ENCODE results near the gene EPHA1.
"Not testable (repeated sequence)": the region's sequence is repeated elsewhere in the genome, so short reads cannot be mapped to it uniquely, and the experiment has no call there.

Gene EPHA1

GRCh38 chr7:143431109-143431508 is 22.5 kb upstream of the EPHA1 start:
- DNase-seq (ENCODE audit: low spot score), result no peak

GRCh38 chr7:143429770-143430698 is 21.4 kb upstream of the EPHA1 start:
- DNase-seq (ENCODE audit: low spot score), result peak; percentile 23

DNA sequence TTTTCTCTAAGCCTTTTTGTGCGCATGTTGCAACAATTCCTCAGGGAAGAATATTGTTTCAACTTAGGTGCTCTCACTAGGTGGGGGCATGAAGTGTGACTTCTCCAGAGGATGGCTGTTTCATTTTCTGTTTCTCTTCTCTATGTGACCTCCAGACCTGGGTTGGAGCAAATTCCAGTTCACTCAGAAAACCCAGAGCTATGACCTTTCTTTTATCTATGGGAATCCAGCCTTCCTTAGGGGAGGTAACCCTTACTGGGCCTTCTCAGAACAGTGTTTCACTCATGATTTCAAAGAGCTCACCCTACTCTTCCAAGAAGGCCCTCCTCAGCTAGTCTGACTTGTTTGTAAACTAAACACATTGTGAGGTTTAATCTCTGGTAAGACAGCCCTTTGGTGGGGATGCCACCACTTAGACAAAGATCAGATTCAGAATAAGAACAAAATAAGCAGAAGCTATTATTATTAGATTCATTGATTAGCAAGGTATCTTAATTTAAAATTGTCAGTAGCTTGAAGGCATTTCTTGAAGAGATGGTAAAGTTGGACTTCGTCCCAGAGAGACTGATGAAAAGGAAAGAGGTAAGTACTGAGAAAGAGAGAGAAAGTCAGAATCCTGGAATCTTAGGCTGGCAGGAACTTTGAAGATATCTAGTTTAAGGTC is 18.0 kb upstream of the EPHA1 start:
- no peak for DNase-seq (ENCODE audit: low spot score)

DNA sequence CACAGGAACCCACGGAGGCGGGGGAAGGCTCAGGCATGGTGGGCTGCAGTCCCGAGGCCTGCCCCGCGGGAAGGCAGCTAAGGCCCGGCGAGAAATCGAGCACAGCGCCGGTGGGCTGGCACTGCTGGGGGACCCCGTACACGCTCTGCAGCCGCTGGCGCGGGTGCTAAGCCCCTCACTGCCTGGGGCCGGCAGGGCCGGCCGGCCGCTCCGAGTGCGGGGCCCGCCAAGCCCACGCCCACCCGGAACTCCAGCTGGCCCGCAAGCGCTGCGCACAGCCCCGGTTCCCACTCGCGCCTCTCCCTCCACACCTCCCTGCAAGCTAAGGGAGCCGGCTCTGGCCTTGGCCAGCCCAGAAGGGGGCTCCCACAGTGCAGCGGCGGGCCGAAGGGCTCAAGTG is 15.8 kb upstream of the EPHA1 start:
- not testable (repeated sequence) for DNase-seq (ENCODE audit: low spot score)

DNA sequence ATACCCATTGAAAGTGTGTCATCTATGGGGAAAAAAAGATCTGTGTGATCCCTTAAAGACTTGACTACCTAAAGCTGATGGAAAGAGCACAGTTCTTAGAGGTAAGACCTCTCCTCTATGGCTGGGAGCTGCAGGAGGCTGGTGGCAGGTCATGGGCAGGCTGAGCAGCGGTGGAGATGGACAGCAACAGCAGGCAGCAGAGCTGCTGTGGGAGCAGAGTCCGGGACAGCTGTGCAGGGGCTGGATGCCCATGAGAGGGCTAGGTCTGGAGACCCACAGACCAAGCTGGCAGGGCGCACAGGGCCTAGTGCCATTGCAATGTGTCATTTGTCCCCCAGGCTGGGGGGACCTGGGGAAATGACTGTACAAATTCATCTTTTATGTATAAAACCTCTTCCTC is 13.4 kb upstream of the EPHA1 start:
- DNase-seq (ENCODE audit: low spot score), result no peak

- DNase-seq (ENCODE audit: low spot score), result not testable (repeated sequence)
These were observed 12.0 kb upstream of the EPHA1 start for GRCh38 chr7:143420624-143421023.

GRCh38 chr7:143419880-143420279 is 11.2 kb upstream of the EPHA1 start:
- DNase-seq (ENCODE audit: low spot score), result no peak

DNA sequence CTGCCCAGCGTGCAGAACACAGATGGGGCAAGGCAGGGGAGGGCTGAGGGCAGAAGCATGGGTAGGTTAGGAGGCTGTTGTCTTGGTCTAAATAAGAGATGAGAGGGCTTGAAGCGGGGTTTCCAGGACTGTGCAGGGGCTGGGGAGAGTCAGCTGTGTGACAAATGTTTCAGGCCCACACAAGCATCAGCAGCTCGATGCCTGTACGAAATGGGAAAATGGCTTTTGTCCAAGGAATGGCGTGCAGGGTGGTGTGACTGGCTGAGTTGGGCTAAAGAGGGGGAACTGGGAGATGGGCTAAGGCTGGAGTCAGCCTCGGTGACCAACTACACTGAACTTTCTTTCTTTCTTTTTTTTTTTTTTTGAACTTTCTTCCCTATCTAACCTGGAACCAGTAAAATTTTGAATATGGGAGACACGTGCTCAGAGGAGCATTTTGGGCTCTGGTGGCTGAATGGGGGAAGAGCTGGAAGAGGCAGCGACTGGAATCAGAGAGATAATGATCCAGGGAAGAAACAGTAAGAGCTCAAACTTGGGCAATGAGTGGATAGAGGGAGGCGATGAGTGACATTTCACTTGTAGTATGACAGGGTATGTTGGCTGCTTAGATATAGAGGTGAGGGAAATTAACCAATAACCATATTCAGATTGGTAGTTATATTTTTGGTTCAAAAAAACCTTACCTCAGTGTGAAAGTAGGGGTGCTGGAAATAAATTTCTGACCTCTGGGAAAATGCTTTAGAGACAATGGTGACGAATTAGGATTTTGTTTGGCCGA is 10.2 kb upstream of the EPHA1 start:
- DNase-seq (ENCODE audit: low spot score), result no peak

- no peak for DNase-seq (ENCODE audit: low spot score)
These were observed 9.2 kb upstream of the EPHA1 start for GRCh38 chr7:143417734-143418383.

DNA sequence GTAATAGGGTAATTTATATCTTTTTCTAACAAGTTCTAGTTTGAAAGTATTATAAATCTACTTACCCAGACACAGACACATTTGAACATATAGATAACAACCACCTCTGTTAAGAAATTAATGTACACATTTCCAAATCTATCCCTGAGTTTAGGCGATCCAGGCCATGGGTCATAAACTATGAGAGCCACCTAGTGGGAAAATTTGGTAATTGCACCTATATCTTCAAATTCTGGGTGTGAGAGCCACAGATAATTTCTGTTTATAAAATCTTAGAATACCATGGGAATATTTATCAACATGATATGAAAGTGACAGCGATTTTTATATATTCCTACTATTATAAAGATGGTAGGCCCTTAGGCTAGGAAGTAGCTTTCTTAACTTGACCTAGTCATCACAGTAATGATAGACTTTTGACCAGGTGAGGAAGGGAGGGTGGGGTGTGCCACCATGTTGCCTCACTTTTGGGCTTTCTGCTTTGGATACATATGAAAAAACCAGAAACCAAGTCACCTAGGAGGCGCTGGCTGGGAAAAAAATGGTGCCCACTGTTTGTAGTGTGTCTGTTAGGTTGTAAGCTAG is 8.0 kb upstream of the EPHA1 start:
- peak; percentile 73 for DNase-seq (ENCODE audit: low spot score)

DNA sequence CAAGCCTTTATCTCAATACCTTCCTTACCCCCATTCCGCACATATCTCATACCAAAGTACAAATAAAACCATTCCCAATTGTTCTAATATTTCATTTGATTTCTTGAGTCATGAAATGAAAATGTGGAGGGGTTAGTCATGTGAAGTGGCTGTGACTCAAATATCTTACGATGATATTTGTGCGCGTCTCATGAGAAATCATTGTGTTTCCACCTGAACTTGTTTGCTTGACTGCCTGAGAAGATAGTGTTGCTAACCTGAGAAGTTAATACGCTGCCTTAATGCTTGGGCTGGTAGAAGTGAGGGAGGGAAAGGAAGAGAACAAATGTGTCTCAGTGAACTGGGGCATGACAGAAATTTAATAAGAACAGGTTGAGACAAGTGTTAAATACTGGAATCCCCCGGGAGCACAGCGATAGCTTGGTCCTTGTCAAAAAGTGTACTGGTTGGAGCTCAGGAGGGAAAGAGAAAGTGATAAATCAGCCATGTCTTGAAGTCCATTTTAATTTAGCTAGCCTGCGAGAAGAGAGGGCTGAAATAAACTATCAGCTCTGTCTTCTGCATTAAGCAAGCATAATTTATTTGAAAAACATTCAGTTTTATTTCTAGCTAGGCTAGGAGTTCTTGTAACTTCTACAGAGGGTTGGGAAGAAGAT is 7.2 kb upstream of the EPHA1 start:
- no peak for DNase-seq (ENCODE audit: low spot score)

DNA sequence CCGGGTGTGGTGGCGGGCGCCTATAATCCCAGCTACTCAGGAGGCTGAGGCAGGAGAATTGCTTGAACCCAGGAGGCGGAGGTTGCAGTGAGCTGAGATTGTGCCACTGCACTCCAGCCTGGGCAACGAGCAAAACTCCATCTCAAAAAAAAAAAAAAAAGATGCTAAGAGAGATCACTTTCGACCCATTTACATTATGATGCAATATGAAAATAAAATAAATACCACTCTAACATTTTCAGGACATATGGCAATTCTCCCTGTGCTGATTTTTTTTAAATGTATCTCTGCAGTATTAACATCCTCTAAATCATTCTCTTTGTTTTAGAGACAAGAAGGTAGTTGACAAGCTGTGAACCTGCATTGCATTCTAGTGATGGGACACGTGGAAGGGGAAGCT is 6.6 kb upstream of the EPHA1 start:
- DNase-seq (ENCODE audit: low spot score), result not testable (repeated sequence)

GRCh38 chr7:143413123-143413522 is 4.5 kb upstream of the EPHA1 start:
- no peak for DNase-seq (ENCODE audit: low spot score)

GRCh38 chr7:143411976-143412708 is 3.5 kb upstream of the EPHA1 start:
- no peak for DNase-seq (ENCODE audit: low spot score)

- DNase-seq (ENCODE audit: low spot score), result no peak
These were observed 1.9 kb upstream of the EPHA1 start for GRCh38 chr7:143410521-143411004.

DNA sequence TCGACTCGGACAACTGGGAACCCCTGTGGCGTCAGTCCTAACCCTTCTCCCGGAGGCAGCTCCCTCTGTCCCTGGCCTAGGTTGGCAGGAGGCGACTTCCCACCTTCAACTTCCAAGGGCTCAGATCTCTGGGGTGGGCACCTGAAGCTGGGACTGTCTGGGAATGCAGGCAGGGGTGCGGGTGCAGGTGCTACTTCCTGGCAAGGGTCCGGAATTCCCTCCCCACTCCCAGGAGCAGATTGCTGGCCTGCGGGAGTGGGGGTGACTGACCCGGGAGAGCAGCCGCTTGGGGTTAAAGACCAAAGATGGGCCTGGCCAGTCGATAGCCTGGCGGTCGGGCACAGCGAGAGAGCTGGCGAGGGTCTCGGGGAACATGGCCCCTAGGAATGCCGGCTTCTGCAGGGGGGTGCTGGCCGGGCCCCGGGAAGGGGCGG is 387 bp downstream of the EPHA1 start:
- DNase-seq (ENCODE audit: low spot score), result no peak

DNA sequence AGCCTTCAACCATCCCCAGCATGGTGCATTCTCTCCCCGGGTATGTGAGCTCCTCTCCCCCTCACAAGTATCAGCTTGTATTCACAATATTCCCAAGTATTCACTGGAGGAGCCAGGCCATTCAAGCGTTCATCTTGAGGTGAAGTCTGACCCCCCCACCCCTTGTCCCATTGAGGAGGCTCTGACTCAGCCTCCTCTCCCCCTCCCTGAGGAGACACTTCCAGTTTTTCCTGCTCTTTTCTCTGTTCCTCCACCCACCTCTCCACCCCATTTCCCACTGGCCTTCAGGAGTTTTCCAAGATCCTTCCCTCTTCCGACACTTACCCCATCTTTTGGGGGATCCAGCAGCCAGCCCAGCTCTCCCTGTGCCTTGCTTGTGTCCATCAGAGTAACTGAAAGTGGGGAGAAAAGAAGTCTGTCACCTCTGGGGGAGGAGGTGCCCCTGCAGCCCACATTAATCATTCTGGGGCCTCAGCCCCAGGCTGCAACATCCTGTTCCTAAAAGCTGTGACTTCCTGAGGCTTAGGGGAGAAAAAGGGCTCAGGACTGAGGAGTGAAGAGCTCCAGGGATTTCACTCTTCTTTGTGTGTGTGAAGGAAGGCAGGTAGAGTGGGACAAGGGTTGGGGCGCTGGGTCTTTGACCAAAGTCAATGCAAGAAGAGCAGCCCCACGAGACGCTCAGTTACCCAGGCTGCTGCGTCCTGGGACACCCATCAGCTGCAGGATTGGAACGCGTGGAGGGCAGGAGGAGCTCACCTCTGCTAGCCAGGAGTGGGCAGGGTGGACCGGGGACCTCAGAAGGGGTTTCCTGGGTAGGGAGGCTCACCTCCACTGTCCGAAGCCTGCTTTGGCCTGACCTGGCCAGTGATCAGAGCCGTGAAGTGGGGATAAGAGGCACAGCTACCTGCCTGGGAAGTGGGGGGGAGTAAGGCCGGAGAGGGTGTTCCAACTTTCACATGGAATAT is 1.1 kb downstream of the EPHA1 start:
- no peak for DNase-seq (ENCODE audit: low spot score)

DNA sequence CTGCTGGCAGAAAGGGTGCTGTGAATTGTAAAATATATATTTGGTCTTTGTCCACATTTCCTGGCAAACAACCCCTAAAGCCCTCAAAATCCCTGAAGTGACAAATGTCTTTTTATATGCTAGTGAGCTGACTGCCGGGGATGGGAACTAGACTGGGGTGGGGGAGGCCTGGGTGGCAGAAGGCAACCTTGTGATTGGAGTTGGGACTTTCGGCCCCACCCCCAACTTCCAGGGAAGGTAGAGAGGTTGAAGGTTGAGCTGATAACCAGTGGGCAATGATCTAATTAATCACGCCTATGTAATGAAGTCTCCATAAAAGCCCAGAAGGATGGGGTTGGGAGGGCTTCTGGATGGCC is 2.7 kb downstream of the EPHA1 start:
- no peak for DNase-seq (ENCODE audit: low spot score)

Data from kidney capillary endothelial cell (primary cell).